Cardiac fibroblast (primary cell): ENCODE results near the gene NGFR.

Source experiments
- DNase-seq, 2 donors: peaks; one replicate each; pipeline versions ENCODE4 v3.0.0 to v3.0.0-alpha.2; 2010; ENCODE audit warnings: low read depth in 2 of 2
- H3K4me3 ChIP-seq, 2 donors: replicated peaks in 1 of 2; 1 replicate in 1 of 2; 2 replicates in 1 of 2; pipeline ENCODE4 v1.5.1; 2011; ENCODE audit warnings: low read depth in 2 of 2, low read length in 2 of 2, mild to moderate bottlenecking in 2 of 2, moderate library complexity in 1 of 2
- TF ChIP-seq, protein P1 (sequence below): IDR thresholded peaks from one replicate; pipeline ENCODE4 v1.5.1; 2011; ENCODE audit warnings: low read depth, mild to moderate bottlenecking, low read length, inconsistent platforms

The NGFR gene

GRCh38 chr17:49452201-49452600, 42.9 kb upstream of the NGFR start:
- no peak overlapping the region for H3K4me3 ChIP-seq
- TF ChIP-seq, protein P1, sequence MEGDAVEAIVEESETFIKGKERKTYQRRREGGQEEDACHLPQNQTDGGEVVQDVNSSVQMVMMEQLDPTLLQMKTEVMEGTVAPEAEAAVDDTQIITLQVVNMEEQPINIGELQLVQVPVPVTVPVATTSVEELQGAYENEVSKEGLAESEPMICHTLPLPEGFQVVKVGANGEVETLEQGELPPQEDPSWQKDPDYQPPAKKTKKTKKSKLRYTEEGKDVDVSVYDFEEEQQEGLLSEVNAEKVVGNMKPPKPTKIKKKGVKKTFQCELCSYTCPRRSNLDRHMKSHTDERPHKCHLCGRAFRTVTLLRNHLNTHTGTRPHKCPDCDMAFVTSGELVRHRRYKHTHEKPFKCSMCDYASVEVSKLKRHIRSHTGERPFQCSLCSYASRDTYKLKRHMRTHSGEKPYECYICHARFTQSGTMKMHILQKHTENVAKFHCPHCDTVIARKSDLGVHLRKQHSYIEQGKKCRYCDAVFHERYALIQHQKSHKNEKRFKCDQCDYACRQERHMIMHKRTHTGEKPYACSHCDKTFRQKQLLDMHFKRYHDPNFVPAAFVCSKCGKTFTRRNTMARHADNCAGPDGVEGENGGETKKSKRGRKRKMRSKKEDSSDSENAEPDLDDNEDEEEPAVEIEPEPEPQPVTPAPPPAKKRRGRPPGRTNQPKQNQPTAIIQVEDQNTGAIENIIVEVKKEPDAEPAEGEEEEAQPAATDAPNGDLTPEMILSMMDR, result no peak
- DNase-seq, result no peak

GRCh38 chr17:49452661-49453060, 42.4 kb upstream of the NGFR start:
- DNase-seq, result no peak
- TF ChIP-seq, protein P1, result no peak
- H3K4me3 ChIP-seq, result no peak overlapping the region

GRCh38 chr17:49454050-49454449, 41.0 kb upstream of the NGFR start:
- H3K4me3 ChIP-seq, result no peak overlapping the region
- DNase-seq, result peak; percentile 20 to 21
- TF ChIP-seq, protein P1, result no peak

GRCh38 chr17:49455272-49455861, 39.7 kb upstream of the NGFR start:
- DNase-seq, result no peak
- TF ChIP-seq, protein P1, result no peak

GRCh38 chr17:49456183-49456965, 38.7 kb upstream of the NGFR start:
- peak; percentile 71 to 89 for DNase-seq
- TF ChIP-seq, protein P1, result no peak
- no peak overlapping the region for H3K4me3 ChIP-seq

More at GRCh38 chr17:49455272-49455861, 39.7 kb upstream of the NGFR start:
- H3K4me3 ChIP-seq, result no peak overlapping the region

DNA sequence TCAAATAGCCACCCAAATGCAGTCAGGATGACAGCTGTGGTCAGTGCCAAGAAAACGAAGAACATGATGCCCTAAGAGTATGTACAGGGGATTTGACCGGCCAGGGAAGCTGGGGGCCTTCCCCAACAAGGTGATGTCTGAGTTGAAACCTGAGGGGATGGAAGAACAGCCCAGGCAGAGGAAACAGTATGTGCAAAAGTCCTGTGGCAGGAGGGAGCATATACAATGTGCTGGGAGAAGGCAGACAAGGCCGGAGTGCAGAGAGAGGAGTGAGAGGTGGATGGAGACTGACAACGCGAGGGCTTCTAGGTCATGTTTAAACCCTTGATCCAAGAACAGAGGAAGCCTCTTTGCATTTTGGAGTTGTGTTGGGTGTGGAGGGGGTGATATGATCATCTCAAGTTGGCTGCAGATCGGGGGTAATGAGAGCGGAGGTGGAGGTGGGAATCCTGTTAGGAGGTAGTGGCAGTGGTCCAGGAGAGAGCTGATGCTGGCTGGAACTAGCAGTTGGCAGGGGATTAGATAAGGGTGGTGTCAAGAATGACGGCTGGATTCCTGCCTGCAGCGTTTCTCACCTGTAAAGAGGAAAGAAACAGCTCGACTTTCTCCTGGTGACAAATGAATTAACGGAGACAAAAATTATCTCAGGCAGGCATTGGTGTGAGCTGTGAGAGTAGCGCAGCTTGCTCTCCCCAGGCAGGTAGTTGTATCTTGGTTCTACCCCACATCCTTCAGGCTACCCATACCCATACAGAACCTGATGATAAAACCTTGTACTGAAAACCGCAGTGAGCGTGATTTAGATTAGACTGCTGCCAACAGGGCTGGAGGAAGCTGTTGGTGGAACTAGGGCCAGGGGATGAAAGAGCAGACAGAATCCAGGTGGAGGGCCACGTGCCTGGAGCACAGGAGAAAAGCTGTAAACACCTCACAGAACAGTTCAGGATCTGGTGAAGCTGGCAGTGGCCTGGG, 37.2 kb upstream of the NGFR start:
- DNase-seq, result no peak
- H3K4me3 ChIP-seq, result no peak overlapping the region
- TF ChIP-seq, protein P1, result no peak
